GM19463 (cell line): ENCODE results near the gene SMYD5.

Experiments
- ATAC-seq: cut with Tn5 transposase; IDR thresholded peaks from one replicate; pipeline ENCODE4 v1.9.1; 2021; ENCODE audit warnings: mild to moderate bottlenecking, moderate library complexity; ENCODE audit not compliant: unreplicated experiment

SMYD5 gene

GRCh38 chr2:73235315-73236028 lies 21.4 kb downstream of the SMYD5 start:
- no peak for ATAC-seq

DNA sequence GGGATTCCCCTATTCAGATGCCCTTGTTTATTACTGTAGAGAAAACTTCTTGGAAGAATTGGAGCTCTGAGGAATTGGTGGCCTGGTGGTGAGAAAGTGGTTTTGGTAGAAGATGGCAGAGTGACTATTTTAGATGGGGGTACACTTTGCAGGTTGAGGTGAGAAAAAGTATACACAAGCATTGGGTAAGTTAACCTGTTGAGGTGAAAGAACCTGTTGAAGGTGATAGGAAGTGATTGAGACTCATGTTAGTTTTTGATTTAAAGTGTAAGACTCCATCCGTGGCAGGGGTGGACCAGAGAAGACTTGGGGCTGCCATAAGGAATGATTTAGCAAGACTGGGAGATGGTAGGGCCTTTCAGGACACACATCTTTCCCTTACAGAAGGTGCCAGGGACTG lies 23.1 kb downstream of the SMYD5 start:
- ATAC-seq = no peak

DNA sequence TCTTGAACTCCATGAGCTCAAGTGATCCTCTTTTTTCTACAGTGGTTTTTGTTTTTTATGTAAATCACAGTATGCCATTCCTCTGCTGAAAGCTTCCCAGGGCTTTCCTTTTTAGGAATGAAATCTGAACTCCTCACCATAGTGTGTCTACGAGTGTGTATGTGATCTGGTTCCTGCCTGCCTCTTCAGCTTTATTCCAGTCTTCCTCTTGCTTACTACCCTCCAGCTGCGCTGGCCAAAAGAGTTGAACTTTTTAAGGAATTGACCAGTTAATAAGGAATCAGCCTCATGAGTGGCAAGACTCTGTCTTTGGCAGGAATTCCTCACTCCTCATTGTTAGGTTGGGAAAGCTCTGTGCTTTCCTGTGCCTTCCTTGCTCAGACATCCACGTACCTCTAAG lies 24.1 kb downstream of the SMYD5 start:
- ATAC-seq = no peak

GRCh38 chr2:73238976-73239375 lies 24.9 kb downstream of the SMYD5 start:
- ATAC-seq = no peak

- no peak for ATAC-seq
Measured at GRCh38 chr2:73239776-73240175, 25.7 kb downstream of the SMYD5 start.

- no peak for ATAC-seq
Measured at GRCh38 chr2:73243884-73244570, 30.0 kb downstream of the SMYD5 start.

GRCh38 chr2:73244580-73244979 lies 30.5 kb downstream of the SMYD5 start:
- ATAC-seq = no peak

- no peak for ATAC-seq
Measured at GRCh38 chr2:73246850-73247249, 32.8 kb downstream of the SMYD5 start.

GRCh38 chr2:73249636-73250035 lies 35.6 kb downstream of the SMYD5 start:
- ATAC-seq = no peak

DNA sequence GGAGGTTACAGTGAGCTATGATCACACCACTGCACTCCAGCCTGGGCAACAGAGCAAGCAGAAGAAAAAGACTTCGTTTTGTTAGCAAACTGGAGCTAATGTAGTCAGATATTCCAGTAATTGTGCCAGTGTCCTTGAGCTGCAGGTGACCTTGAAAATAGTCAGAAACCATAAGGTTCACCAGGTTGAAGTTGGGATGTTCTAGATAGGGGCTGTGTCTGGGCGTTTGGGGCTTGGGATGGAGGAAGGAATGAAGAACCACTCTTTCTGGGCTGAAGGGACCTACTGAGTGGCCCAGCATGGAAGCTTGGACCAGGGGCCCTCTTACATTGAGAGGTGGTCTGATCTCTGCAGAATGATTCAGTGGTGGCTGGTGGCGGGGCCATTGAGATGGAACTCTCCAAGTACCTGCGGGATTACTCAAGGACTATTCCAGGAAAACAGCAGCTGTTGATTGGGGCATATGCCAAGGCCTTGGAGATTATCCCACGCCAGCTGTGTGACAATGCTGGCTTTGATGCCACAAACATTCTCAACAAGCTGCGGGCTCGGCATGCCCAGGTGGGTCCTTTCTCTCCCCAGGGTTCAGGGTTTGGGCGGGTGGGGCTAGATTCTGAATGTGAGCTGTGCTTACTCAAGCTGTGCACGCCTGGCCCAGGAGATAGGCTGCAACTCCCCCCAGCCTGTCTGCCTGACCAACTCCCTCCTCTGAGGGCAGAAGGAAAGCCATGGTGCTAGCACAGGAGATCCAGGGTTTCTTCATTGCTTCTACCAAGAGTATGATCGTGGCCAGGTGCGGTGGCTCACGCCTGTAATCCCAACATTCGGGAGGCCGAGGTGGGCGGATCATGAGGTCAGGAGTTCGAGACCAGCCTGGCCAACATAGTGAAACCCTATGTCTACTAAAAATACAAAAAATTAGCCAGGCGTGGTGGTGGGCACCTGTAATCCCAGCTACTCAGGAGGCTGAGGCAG lies 37.1 kb downstream of the SMYD5 start:
- no peak for ATAC-seq

- no peak for ATAC-seq
Measured at GRCh38 chr2:73252238-73253027, 38.4 kb downstream of the SMYD5 start.

DNA sequence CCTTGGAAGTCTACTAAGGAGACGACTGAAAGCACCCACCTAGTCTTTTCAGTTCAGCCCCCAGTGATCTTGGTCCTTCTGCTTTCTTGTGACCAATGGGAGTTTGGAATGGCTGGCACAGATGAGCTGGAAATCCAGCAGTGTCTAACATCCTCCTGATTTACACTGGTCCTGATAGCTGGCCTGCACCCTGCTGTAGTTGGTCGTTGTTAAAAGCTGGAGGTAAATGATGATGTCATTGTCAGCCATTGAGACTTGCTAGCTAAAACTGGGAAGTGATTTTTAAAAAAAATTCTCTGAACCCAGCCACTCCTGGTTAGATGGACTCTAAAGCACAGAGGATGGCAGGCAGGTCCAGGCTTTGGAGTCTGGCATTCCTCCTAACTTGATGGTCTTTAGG lies 39.4 kb downstream of the SMYD5 start:
- no peak for ATAC-seq

DNA sequence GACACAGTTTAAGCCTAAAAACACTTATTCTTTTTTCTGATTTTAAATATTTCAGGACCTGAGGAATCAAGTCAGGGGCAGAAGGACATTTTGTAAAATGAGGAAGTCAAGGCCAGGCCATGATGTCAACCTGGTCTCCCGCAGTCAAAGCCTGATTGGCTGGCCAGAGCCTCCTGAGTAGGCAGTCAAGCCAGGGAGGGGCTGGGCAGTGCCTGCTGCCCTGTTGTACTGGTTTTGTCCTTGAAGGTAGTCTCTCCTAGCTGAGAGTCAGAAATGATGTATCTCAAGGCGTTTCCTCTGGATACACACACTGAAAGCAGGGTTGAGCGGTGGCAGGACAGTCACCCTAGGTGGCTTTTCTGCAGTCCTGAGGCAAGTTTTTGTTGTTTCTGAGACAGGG lies 39.9 kb downstream of the SMYD5 start:
- ATAC-seq = no peak

DNA sequence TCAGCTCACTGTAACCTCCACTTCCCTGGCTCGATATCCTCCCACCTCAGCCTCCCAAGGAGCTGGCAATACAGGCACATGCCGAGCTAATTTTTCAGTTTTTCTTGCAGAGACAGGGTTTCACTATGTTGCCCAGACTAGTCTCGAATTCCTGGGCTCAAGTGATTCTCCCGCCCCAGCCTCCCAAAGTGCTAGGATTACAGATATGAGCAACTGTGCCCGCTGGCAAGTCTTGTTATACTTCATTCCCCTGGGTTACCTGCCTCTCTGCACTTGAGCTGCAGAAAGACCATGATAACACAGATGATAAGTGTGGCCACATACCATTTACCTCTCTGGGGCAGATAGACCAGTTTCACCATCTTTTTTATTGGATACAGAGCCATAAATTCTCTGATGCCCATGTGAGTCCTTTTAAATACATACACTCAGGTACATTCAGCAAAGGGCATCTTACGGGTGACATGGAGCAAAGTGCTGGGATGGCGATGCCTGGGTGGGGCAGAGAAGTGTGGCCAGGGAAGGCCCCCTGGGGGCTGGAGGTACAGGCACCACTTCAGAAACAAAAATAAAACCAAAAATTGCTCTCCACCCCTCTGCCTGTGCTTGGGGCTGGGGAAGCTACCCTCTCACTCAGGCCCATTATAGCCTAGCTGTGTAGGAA lies 40.4 kb downstream of the SMYD5 start:
- no peak for ATAC-seq

- ATAC-seq = no peak
Measured at GRCh38 chr2:73255007-73255644, 41.1 kb downstream of the SMYD5 start.

DNA sequence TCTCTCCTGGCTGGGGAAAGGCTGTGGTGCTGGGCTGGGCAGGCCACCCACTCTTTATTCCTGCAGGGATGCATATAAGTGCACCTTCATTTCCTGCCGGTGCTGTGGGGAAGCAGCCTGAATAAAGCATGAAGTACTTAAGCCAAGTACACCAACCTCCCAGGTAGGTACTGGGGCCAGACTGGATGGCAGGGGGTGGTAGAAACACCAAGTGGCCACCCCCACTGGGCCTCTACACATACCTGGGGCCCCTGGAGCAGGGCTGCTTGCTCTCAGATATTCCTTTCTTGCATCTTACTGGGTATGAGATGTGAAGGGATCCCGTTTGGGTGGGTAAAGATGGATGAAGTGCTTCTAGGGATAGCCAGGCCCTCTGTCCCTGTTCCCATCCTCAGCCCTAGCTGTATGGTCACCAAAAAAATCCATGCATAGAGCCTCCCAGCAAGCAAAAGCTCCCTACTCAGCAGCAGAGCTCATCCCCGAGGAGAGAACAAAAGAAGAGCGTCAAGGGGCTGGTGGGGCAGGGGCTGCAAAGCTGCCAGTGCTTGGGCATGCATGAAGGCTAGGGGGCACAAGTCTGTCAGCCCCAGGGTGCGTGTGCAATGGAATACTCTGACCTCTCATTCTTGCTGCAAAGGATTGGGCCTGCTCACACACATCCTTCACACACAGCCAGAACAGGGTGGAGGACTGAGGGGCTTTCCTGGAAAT lies 42.0 kb downstream of the SMYD5 start:
- no peak for ATAC-seq

GRCh38 chr2:73256618-73256922 lies 42.5 kb downstream of the SMYD5 start:
- ATAC-seq = no peak

DNA sequence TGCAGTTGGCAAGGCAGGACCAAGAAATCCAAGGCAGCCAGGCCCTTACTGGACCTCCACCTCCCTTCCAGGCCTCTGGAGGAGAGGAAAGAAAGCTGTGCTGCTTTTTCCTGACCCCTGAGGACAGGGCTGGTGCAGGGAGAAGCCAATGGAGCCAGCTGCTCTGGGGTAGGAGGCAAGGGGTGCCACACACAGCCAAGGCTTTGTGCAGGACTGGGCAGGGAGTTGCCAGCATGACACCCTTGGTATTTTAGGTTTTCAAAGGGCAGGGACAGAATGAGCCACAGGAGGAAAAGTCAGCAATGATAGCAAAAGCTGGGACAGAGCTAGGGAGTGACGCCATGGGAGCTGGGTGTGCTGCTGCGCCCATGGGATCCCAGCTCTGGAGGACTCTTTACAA lies 43.0 kb downstream of the SMYD5 start:
- no peak for ATAC-seq

GRCh38 chr2:73257425-73258125 lies 43.5 kb downstream of the SMYD5 start:
- ATAC-seq = no peak
